ENCODE measurements around the gene C1orf50. TPM values are rescaled to one million over a fixed set of nuclear protein-coding genes. Genes with fewer than 3 reads are reported as not detected.

The C1orf50 gene
- total and polyA plus RNA-seq, 2 of the 4 experiments (the other 2 are of a cell fraction) = 2.0 to 6.0 TPM

DNA sequence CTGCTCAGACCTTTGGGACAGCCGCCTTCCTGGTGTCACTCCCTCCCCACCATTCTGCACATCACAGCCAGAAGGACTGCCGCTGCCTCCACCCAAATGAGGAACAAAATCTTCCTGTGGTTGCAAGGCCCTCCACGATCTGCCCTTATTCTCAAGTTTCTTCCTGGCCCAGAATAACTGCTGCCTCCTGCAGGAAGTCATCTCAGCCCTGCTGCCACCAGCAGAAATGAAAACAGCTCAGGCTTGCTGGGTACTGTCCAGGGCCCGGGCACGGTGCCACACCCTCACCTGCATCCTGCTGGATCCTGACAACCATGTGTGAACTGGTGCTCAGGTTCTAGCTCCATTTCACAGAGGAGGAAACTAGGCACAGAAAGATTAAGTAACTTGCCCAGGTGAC is 29.8 kb upstream of the C1orf50 start:
- Histone ChIP-seq H4K5ac (ENCODE audit: low read depth, low read length) (no peak overlapping the region), H3K4ac (ENCODE audit: low read depth, low read length) (no peak overlapping the region), H3K9me1 (ENCODE audit: insufficient read depth, low read length) (no peaks in the 10 kb centered on the region), H4K8ac (ENCODE audit: low read depth in 2 of 2, low read length in 2 of 2) (no peak overlapping the region), H4K20me1 (ENCODE audit: insufficient read depth, low read length) (no peaks in the 10 kb centered on the region), H3K9ac (ENCODE audit: low read depth, low read length) (no peak overlapping the region), H3K18ac (ENCODE audit: low read depth, low read length) (no peak overlapping the region), H3K36me3 (ENCODE audit: control insufficient read depth, insufficient read depth, low read length) (no peaks in the 10 kb centered on the region), H3K27ac (ENCODE audit: insufficient read depth, low read length) (no peak overlapping the region), H3K9me3 (ENCODE audit: control insufficient read depth, insufficient read depth, low read length) (no peaks in the 10 kb centered on the region), H2BK20ac (ENCODE audit: low read depth, low read length) (no peak overlapping the region), H3K56ac (ENCODE audit: extremely low read depth, insufficient read depth, low read length) (no peak overlapping the region), H3K14ac (replicated peaks; ENCODE audit: low read depth, low read length) (no peak overlapping the region), H3K4me3 (ENCODE audit: insufficient read depth, low read depth, low read length) (no peak overlapping the region), H2AFZ (replicated peaks; ENCODE audit: low read length, poor library complexity) (peak overlapping the region; percentile 76), H3K4me1 (ENCODE audit: control insufficient read depth, insufficient read depth, low read length) (no peaks in the 10 kb centered on the region), H2BK15ac (ENCODE audit: low read depth, low read length) (no peak overlapping the region), H3K4me2 (ENCODE audit: low read depth, low read length) (no peak overlapping the region), H3K23ac (ENCODE audit: low read depth, low read length) (no peak overlapping the region), H3K79me1 (ENCODE audit: low read depth in 1 of 2, low read length in 2 of 2) (no peaks in the 10 kb centered on the region), H2BK5ac (ENCODE audit: low read depth, low read length, poor library complexity, severe bottlenecking) (no peak overlapping the region), H2AK5ac (ENCODE audit: low read depth, low read length) (no peak overlapping the region), H2AK9ac (replicated peaks; ENCODE audit: low read depth, low read length, poor library complexity) (no peak overlapping the region), H4K91ac (ENCODE audit: insufficient read depth, low read depth, low read length) (no peak overlapping the region), H3K27me3 (ENCODE audit: control insufficient read depth, insufficient read depth, low read length) (no peaks in the 10 kb centered on the region; the same call in 1 of the 2 replicates), H2BK120ac (ENCODE audit: low read depth, low read length) (no peak overlapping the region)
- dilution Hi-C loops (cut with HindIII; ENCODE audit: low sequenced_read_pairs, unreplicated experiment) (no loop called here), in situ Hi-C loops (cut with MboI; ENCODE audit: low sequenced_read_pairs) (no loop called here), intact Hi-C loops (cut with micrococcal nuclease) (no loop called here)
- ChIA-PET POLR2A (ENCODE audit: unreplicated experiment) (no interaction called here), CTCF (no interaction called here)
- TF ChIP-seq, protein P1, sequence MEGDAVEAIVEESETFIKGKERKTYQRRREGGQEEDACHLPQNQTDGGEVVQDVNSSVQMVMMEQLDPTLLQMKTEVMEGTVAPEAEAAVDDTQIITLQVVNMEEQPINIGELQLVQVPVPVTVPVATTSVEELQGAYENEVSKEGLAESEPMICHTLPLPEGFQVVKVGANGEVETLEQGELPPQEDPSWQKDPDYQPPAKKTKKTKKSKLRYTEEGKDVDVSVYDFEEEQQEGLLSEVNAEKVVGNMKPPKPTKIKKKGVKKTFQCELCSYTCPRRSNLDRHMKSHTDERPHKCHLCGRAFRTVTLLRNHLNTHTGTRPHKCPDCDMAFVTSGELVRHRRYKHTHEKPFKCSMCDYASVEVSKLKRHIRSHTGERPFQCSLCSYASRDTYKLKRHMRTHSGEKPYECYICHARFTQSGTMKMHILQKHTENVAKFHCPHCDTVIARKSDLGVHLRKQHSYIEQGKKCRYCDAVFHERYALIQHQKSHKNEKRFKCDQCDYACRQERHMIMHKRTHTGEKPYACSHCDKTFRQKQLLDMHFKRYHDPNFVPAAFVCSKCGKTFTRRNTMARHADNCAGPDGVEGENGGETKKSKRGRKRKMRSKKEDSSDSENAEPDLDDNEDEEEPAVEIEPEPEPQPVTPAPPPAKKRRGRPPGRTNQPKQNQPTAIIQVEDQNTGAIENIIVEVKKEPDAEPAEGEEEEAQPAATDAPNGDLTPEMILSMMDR (conservative IDR thresholded peaks at IDR 0.05; ENCODE audit: low read depth, low read length) = no peak
- TF ChIP-seq MAFK (IDR thresholded peaks at IDR 0.05; ENCODE audit: low read depth, low read length) (no peak), SMC3 (IDR thresholded peaks at IDR 0.05; ENCODE audit: low read depth, low read length) (no peak), RFX5 (IDR thresholded peaks at IDR 0.05; ENCODE audit: low read depth, low read length) (no peak), MXI1 (IDR thresholded peaks at IDR 0.05; ENCODE audit: borderline replicate concordance, low read depth, low read length) (no peak), RAD21 (IDR thresholded peaks at IDR 0.05; ENCODE audit: low read length) (no peak), RCOR1 (IDR thresholded peaks at IDR 0.05; ENCODE audit: insufficient replicate concordance, low read length) (no peak), MAZ (IDR thresholded peaks at IDR 0.05; ENCODE audit: borderline replicate concordance, low read depth, low read length) (no peak), NFE2L2 (IDR thresholded peaks at IDR 0.05; ENCODE audit: low read depth, low read length) (no peak), POLR2A (IDR thresholded peaks at IDR 0.05; ENCODE audit: low read depth, low read length) (no peak), CHD1 (IDR thresholded peaks at IDR 0.05; ENCODE audit: low read depth, low read length) (no peak), FOS (IDR thresholded peaks at IDR 0.05; ENCODE audit: low read depth, low read length) (no peak), CEBPB (IDR thresholded peaks at IDR 0.05; ENCODE audit: low read depth, low read length) (no peak)
- TF ChIP-seq, protein P2, sequence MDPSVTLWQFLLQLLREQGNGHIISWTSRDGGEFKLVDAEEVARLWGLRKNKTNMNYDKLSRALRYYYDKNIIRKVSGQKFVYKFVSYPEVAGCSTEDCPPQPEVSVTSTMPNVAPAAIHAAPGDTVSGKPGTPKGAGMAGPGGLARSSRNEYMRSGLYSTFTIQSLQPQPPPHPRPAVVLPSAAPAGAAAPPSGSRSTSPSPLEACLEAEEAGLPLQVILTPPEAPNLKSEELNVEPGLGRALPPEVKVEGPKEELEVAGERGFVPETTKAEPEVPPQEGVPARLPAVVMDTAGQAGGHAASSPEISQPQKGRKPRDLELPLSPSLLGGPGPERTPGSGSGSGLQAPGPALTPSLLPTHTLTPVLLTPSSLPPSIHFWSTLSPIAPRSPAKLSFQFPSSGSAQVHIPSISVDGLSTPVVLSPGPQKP (IDR thresholded peaks at IDR 0.05; ENCODE audit: borderline replicate concordance, low read depth, low read length) = no peak
- TF ChIP-seq, protein P3, sequence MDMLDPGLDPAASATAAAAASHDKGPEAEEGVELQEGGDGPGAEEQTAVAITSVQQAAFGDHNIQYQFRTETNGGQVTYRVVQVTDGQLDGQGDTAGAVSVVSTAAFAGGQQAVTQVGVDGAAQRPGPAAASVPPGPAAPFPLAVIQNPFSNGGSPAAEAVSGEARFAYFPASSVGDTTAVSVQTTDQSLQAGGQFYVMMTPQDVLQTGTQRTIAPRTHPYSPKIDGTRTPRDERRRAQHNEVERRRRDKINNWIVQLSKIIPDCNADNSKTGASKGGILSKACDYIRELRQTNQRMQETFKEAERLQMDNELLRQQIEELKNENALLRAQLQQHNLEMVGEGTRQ (IDR thresholded peaks at IDR 0.05; ENCODE audit: low read depth, low read length) = no peak
- no TSS peak for BruUV-seq (replicated peaks)
- ATAC-seq (ENCODE audit: low read depth) (no peak), DNase-seq (no peak)
- WGBS, 2 experiments (ENCODE audit: extremely low coverage in 2 of 2, insufficient read length in 1 of 2) = 73% methylated on average over 4 of the region's 5 CpGs; no CpG with 5 or more reads in 1 of the 2 experiments
